Endodermal cell (in vitro differentiated cells): ENCODE data around the gene CORO2B. TPM values are rescaled to one million over a fixed set of nuclear protein-coding genes. Genes with fewer than 3 reads are reported as not detected.

ENCODE experiments used
- DNase-seq: peaks from one replicate; pipeline ENCODE4 v3.0.0-alpha.2; 2017
- H3K27ac ChIP-seq: 2 replicates; pipeline ENCODE4 v1.5.1; 2013; ENCODE audit warnings: mild to moderate bottlenecking, low read depth, low read length, moderate library complexity
- H3K27me3 ChIP-seq: 2 replicates; pipeline ENCODE4 v1.6.1; 2013; ENCODE audit warnings: mild to moderate bottlenecking, low read length, moderate library complexity; ENCODE audit not compliant: insufficient read depth, control insufficient read depth, poor library complexity, severe bottlenecking
- H3K36me3 ChIP-seq: 2 replicates; pipeline ENCODE4 v1.7.0; 2013; ENCODE audit warnings: mild to moderate bottlenecking, low read length, moderate library complexity; ENCODE audit not compliant: control insufficient read depth, insufficient read depth
- H3K4me1 ChIP-seq: one replicate; pipeline ENCODE4 v1.7.0; 2013; ENCODE audit warnings: low read length; ENCODE audit not compliant: control insufficient read depth, insufficient read depth
- H3K4me3 ChIP-seq: 2 replicates; pipeline ENCODE4 v1.5.1; 2013; ENCODE audit warnings: mild to moderate bottlenecking, low read length, moderate library complexity
- H3K9ac ChIP-seq: 2 replicates; pipeline ENCODE4 v1.6.1; 2013; ENCODE audit warnings: mild to moderate bottlenecking, low read length, moderate library complexity; ENCODE audit not compliant: poor library complexity, severe bottlenecking; ENCODE audit errors: extremely low read depth
- H3K9me3 ChIP-seq: 2 replicates; pipeline ENCODE4 v1.6.1; 2013; ENCODE audit warnings: mild to moderate bottlenecking, low read length, moderate library complexity; ENCODE audit not compliant: control insufficient read depth
- H3K27ac Mint-ChIP-seq: 2 replicates; pipeline ENCODE4 v1.8.0; 2020; ENCODE audit warnings: mixed read lengths
- H3K27me3 Mint-ChIP-seq: 2 replicates; pipeline ENCODE4 v1.8.0; 2021; ENCODE audit warnings: mild to moderate bottlenecking, mixed read lengths; ENCODE audit not compliant: insufficient read depth
- H3K36me3 Mint-ChIP-seq: 2 replicates; pipeline ENCODE4 v1.8.0; 2020; ENCODE audit warnings: low read depth, mixed read lengths
- H3K4me1 Mint-ChIP-seq: 2 replicates; pipeline ENCODE4 v1.8.0; 2020; ENCODE audit warnings: mixed read lengths
- H3K4me3 Mint-ChIP-seq: 2 replicates; pipeline ENCODE4 v1.8.0; 2020; ENCODE audit warnings: mild to moderate bottlenecking, moderate library complexity, mixed read lengths
- H3K9me3 Mint-ChIP-seq: 2 replicates; pipeline ENCODE4 v1.8.0; 2020; ENCODE audit warnings: mild to moderate bottlenecking, mixed read lengths
- WGBS, 2 experiments: methylation state at CpG; one replicate each; pipeline versions ENCODE4 v1.1.5 to v1.1.7; 2013; ENCODE audit warnings: missing lambda C conversion rate in 2 of 2, mixed read lengths in 1 of 2; ENCODE audit not compliant: insufficient coverage in 1 of 2, insufficient read length in 1 of 2; 5-methylcytosine and 5-hydroxymethylcytosine counted together
- total RNA-seq, 2 donors: library from RNA; stranded (reverse); fragmentation: NEBNext Ultra II Directional in 1 of 2; extraction: Animal tissue kit (Norgen Biotek cat#: 25700) in 1 of 2; gene quantifications; 2 replicates in 1 of 2; 3 replicates in 1 of 2; pipeline ENCODE4 v1.2.1, GENCODE V29; 2021
- TF ChIP-seq, protein P1 (sequence below): fragments of 200-600 bp; sonication (generic); conservative IDR thresholded peaks from 2 replicates; pipeline ENCODE4 v1.5.0; 2021; ENCODE audit warnings: antibody characterized with exemption, mild to moderate bottlenecking

The CORO2B gene
- total RNA-seq, 2 donors from 2014 or later = 1.1 to 1.2 TPM

GRCh38 chr15:68643216-68643830 is 64.5 kb downstream of the CORO2B start:
- Histone ChIP-seq H3K9me3 (no peaks in the 10 kb centered on the region), H3K27ac (no peak overlapping the region), H3K27me3 (no peaks in the 10 kb centered on the region), H3K4me3 (no peak overlapping the region), H3K36me3 (no peaks in the 10 kb centered on the region), H3K9ac (no peak overlapping the region), H3K4me1 (peaks cover 13% of the 10 kb centered on the region)
- H3K27me3 Mint-ChIP-seq = no peaks in the 10 kb centered on the region
- no peak overlapping the region for H3K4me3 Mint-ChIP-seq
- peaks cover 4% of the 10 kb centered on the region for H3K4me1 Mint-ChIP-seq
- no peaks in the 10 kb centered on the region for H3K36me3 Mint-ChIP-seq
- DNase-seq = peak; percentile 52
- TF ChIP-seq, protein P1, sequence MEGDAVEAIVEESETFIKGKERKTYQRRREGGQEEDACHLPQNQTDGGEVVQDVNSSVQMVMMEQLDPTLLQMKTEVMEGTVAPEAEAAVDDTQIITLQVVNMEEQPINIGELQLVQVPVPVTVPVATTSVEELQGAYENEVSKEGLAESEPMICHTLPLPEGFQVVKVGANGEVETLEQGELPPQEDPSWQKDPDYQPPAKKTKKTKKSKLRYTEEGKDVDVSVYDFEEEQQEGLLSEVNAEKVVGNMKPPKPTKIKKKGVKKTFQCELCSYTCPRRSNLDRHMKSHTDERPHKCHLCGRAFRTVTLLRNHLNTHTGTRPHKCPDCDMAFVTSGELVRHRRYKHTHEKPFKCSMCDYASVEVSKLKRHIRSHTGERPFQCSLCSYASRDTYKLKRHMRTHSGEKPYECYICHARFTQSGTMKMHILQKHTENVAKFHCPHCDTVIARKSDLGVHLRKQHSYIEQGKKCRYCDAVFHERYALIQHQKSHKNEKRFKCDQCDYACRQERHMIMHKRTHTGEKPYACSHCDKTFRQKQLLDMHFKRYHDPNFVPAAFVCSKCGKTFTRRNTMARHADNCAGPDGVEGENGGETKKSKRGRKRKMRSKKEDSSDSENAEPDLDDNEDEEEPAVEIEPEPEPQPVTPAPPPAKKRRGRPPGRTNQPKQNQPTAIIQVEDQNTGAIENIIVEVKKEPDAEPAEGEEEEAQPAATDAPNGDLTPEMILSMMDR = no peak
- H3K27ac Mint-ChIP-seq = peak overlapping the region; percentile 32
- WGBS, 2 experiments = 97 to 100% methylated on average over 4 to 5 of the region's 5 CpGs
- no peaks in the 10 kb centered on the region for H3K9me3 Mint-ChIP-seq

DNA sequence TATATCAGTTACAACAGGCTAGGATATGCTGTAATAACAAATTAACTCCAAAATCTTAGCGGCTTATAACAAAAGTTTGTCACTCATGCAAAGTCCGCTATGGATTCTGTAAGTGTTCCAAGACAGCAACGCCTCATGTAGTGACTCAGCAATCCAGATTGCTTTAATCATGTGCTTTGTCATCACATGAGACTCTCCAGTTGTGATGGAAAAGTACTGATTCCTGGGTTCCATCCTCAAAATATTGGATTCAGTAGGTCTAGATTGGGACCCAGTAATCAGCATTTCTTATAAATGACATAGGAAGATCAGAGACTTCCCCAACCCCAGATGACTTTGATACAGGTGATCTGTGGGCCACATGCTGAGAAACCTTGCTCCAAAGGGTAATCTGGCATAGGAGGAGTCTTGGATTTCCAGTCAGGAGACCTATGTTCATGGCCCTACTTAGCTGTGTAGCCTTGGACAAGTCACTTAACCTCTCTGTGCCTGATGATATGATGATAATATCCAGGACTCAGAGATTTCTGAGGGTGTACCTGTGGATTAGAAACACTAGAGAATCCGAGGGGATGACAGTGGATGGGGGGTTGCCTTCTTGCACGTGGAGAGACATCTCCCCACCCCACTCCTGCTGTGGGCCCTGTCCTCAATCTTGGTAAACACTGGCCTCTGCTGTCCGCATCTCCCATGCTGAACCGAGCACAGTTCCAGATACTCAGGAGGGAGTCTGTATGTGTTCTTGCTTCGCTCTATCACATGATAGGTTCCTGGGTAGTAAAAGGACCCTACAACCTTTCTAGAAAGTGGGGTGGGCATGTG is 65.5 kb downstream of the CORO2B start:
- Mint-ChIP-seq H3K27me3 (no peaks in the 10 kb centered on the region), H3K36me3 (no peaks in the 10 kb centered on the region), H3K4me1 (peaks cover 4% of the 10 kb centered on the region), H3K4me3 (no peak overlapping the region), H3K27ac (no peak overlapping the region), H3K9me3 (no peaks in the 10 kb centered on the region)
- WGBS, 2 experiments = 92 to 94% methylated on average over 6 to 8 of the region's 8 CpGs
- Histone ChIP-seq H3K36me3 (no peaks in the 10 kb centered on the region), H3K9me3 (no peaks in the 10 kb centered on the region), H3K27me3 (no peaks in the 10 kb centered on the region), H3K27ac (no peak overlapping the region), H3K4me1 (peaks cover 13% of the 10 kb centered on the region), H3K9ac (no peak overlapping the region), H3K4me3 (no peak overlapping the region)
- DNase-seq = peak; percentile 36
- TF ChIP-seq, protein P1 = no peak

- Mint-ChIP-seq H3K4me1 (peaks cover 4% of the 10 kb centered on the region), H3K27ac (no peak overlapping the region), H3K27me3 (no peaks in the 10 kb centered on the region), H3K4me3 (no peak overlapping the region), H3K9me3 (no peaks in the 10 kb centered on the region), H3K36me3 (no peaks in the 10 kb centered on the region)
- Histone ChIP-seq H3K9me3 (no peaks in the 10 kb centered on the region), H3K4me3 (no peak overlapping the region), H3K9ac (no peak overlapping the region), H3K27me3 (no peaks in the 10 kb centered on the region), H3K27ac (no peak overlapping the region), H3K36me3 (no peaks in the 10 kb centered on the region), H3K4me1 (peaks cover 13% of the 10 kb centered on the region)
- 92 to 93% methylated on average over 12 to 17 of the region's 17 CpGs for WGBS, 2 experiments
- DNase-seq = peak; percentile 37
- TF ChIP-seq, protein P1 = no peak
Observed at GRCh38 chr15:68644996-68645395, 66.2 kb downstream of the CORO2B start.
